Thyroid gland (tissue), 4 donors: ENCODE measurements around the gene KCNH1. TPM values are rescaled to one million over a fixed set of nuclear protein-coding genes. Genes with fewer than 3 reads are reported as not detected.

ENCODE experiments used
- DNase-seq, 2 donors: peaks; one replicate each; pipeline ENCODE4 v3.0.0-alpha.2; 2019
- H3K27ac ChIP-seq, 3 donors: fragments of 200-600 bp; sonication (generic); 1 replicate in 2 of 3; 2 replicates in 1 of 3; pipeline ENCODE4 v1.5.1; 2016 to 2019; ENCODE audit warnings: mild to moderate bottlenecking in 1 of 3, moderate library complexity in 1 of 3
- H3K27me3 ChIP-seq: fragments of 200-600 bp; sonication (generic); one replicate; pipeline ENCODE4 v1.5.1; 2019
- H3K36me3 ChIP-seq, 2 donors: fragments of 200-600 bp; sonication (generic); one replicate each; pipeline ENCODE4 v1.5.1; 2016 to 2019
- H3K4me1 ChIP-seq, 2 donors: fragments of 200-600 bp; sonication (generic); one replicate each; pipeline ENCODE4 v1.5.1; 2017 to 2019
- H3K4me3 ChIP-seq, 3 donors: fragments of 200-600 bp; sonication (generic); replicated peaks in 1 of 3; 1 replicate in 2 of 3; 2 replicates in 1 of 3; pipeline ENCODE4 v1.5.1; 2016; ENCODE audit warnings: mild to moderate bottlenecking in 1 of 3
- H3K9me3 ChIP-seq: fragments of 200-600 bp; sonication (generic); one replicate; pipeline ENCODE4 v1.5.1; 2017
- POLR2A ChIP-seq, 2 donors: fragments of 450-650 bp; IDR thresholded peaks; one replicate each; pipeline ENCODE4 v1.6.1; 2017; ENCODE audit warnings: antibody characterized with exemption in 2 of 2, mild to moderate bottlenecking in 2 of 2, moderate library complexity in 1 of 2
- WGBS, 2 donors: methylation state at CpG; one replicate each; pipeline ENCODE4 v1.1.5; 2017; 5-methylcytosine and 5-hydroxymethylcytosine counted together
- intact Hi-C: fragments of 100-400 bp; cut with DNase I; formaldehyde crosslinking; loops from one replicate; pipeline ENCODE4 v1.15.1; 2023
- total RNA-seq, 4 donors: library from RNA; depleted of rRNA; stranded (reverse); fragments of >200 nt; gene quantifications; one replicate each; pipeline ENCODE4 v1.2.3, GENCODE V29; 2016
- TF ChIP-seq, protein P1 (sequence below), 6 experiments: fragments of 200-600 bp in 3 of 6; fragments of 450-650 bp in 3 of 6; sonication (generic) in 3 of 6; IDR thresholded peaks; one replicate each; pipeline ENCODE4 v1.5.1; 2016 to 2019; ENCODE audit warnings: antibody characterized with exemption in 6 of 6, mild to moderate bottlenecking in 2 of 6, inconsistent platforms in 1 of 6, moderate library complexity in 1 of 6

Gene KCNH1
- total RNA-seq, 4 donors from 2014 or later, result 1.3 TPM; not detected in 2

DNA sequence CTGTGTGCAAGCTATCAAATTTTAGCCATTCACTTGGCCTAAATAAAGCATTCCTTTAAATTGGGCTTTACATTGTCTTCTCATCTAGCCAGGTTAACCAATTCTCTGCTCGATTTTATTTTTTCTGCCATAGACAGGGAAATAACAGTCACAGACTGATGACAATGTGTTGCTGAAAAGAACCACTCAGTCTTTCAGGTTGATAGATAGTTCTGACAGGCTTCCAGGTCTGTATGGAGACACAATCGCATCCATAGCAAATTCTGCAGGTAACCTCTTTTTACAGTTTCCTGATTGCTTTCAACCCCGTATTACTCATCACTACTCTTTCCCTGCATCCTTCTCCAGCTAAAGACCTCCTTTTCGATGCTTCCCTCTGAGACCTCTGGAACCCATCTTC lies 198.0 kb downstream of the KCNH1 start:
- no peak for TF ChIP-seq POLR2A (IDR thresholded peaks at IDR 0.05)
- TF ChIP-seq, protein P1, sequence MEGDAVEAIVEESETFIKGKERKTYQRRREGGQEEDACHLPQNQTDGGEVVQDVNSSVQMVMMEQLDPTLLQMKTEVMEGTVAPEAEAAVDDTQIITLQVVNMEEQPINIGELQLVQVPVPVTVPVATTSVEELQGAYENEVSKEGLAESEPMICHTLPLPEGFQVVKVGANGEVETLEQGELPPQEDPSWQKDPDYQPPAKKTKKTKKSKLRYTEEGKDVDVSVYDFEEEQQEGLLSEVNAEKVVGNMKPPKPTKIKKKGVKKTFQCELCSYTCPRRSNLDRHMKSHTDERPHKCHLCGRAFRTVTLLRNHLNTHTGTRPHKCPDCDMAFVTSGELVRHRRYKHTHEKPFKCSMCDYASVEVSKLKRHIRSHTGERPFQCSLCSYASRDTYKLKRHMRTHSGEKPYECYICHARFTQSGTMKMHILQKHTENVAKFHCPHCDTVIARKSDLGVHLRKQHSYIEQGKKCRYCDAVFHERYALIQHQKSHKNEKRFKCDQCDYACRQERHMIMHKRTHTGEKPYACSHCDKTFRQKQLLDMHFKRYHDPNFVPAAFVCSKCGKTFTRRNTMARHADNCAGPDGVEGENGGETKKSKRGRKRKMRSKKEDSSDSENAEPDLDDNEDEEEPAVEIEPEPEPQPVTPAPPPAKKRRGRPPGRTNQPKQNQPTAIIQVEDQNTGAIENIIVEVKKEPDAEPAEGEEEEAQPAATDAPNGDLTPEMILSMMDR (IDR thresholded peaks at IDR 0.05), result no peak
- Histone ChIP-seq H3K27ac (no peak overlapping the region), H3K36me3 (no peaks in the 10 kb centered on the region), H3K4me1 (no peaks in the 10 kb centered on the region), H3K9me3 (no peaks in the 10 kb centered on the region), H3K27me3 (no peaks in the 10 kb centered on the region), H3K4me3 (no peak overlapping the region)
- DNase-seq, result no peak
- intact Hi-C loops, result no loop called here
- 85 to 89% methylated on average over 4 of the region's 4 CpGs for whole genome bisulfite sequencing, 2 donors

DNA sequence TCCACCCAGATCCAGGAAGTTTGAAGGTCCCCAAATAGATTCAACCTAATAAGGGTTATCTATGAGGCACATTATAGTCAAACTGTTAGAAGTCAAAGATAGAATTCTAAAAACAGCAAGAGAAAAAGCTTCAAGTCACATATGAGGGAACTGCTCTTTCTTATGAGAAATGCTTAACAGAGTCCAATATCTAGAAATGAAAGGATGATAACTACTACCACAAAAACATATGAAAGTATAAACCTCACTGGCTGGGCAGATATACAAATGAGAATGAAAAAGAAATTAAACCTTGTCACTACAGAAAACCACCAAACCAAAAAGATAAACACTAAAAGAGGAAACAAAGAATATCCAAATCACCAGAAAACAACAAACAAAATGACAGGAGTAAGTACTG lies 201.8 kb downstream of the KCNH1 start:
- DNase-seq, result no peak
- Histone ChIP-seq H3K36me3 (no peaks in the 10 kb centered on the region), H3K27me3 (no peaks in the 10 kb centered on the region), H3K4me3 (no peak overlapping the region), H3K27ac (no peak overlapping the region), H3K9me3 (no peaks in the 10 kb centered on the region), H3K4me1 (no peaks in the 10 kb centered on the region)
- intact Hi-C loops, result no loop called here
- TF ChIP-seq, protein P1 (IDR thresholded peaks at IDR 0.05), result no peak

DNA sequence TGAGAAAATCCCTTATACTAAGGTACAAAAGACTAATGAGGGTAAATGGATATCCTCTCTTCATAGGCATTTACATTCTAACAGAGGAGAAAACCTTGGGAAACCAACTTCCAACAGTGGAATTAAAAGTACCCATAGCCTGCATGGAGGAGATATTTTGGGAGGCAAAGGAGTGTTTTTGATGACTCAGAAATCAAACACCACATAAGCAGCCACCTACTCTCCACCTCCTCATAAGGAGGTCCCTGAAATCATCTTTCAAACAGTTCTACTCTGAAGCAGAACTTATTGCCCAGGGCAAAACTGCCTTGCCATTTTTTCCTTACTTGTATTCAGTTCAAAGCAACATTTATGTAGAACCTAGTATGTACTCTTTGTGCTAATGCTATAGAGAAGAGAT lies 211.3 kb downstream of the KCNH1 start:
- no peak overlapping the region for H3K27ac ChIP-seq
- H3K4me1 ChIP-seq, result no peaks in the 10 kb centered on the region
- intact Hi-C loops, result no loop called here
- H3K36me3 ChIP-seq, result no peaks in the 10 kb centered on the region
- H3K27me3 ChIP-seq, result no peaks in the 10 kb centered on the region
- no peak overlapping the region for H3K4me3 ChIP-seq
- no peaks in the 10 kb centered on the region for H3K9me3 ChIP-seq
- no peak for DNase-seq
- TF ChIP-seq, protein P1 (IDR thresholded peaks at IDR 0.05), result no peak
- no peak for TF ChIP-seq POLR2A (IDR thresholded peaks at IDR 0.05)

DNA sequence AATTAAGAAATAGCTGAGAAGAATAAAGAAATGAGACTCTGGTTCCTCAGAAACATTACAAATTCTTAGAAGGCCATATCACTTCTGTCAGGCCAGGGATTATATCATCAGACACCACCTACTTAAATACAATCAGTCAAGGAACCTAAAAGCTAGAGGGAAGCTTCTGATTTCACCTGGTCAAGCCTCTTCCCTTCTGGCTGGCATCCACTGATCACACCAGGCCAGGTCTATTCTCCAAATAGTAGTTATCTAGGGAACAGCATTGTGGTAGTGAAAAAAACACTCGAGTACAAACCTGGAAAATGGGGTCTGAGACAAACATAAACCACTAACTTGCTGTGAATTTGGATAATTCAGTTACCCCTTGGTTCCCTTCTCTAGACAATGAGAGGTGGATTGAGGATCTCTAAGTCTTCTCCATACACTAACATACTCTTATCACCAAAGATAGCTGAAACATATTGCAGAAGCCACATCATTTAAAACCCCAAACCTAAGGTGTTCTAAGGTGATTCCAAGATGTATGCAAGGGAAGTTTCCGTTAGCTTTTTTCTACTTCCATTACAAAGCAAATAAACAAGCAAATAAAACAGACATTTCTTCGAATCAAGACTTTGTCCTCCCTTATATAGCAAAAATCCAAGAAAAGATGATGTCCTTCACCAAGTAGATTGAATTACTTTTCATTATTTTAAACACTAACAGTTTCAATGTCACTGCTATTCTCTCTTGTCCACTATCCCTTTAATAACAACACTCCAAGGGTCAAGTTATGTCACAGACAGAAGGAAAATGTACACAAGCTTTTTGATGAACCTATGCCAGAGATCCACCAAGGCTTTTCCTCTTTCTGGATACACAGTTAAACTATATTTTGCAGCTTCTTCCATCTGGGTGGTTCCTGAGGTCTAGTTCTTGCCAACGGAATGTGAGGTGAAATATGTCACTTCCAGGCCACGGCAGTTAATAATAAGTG lies 212.9 kb downstream of the KCNH1 start:
- no peaks in the 10 kb centered on the region for H3K36me3 ChIP-seq
- no peaks in the 10 kb centered on the region for H3K4me1 ChIP-seq
- intact Hi-C loops, result no loop called here
- WGBS, 2 donors, result 85 to 87% methylated on average over 5 of the region's 5 CpGs
- no peak overlapping the region for H3K4me3 ChIP-seq
- no peak for DNase-seq
- H3K27ac ChIP-seq, result no peak overlapping the region
- no peaks in the 10 kb centered on the region for H3K27me3 ChIP-seq
- H3K9me3 ChIP-seq, result no peaks in the 10 kb centered on the region
- TF ChIP-seq, protein P1 (IDR thresholded peaks at IDR 0.05), result no peak
- no peak for TF ChIP-seq POLR2A (IDR thresholded peaks at IDR 0.05)

DNA sequence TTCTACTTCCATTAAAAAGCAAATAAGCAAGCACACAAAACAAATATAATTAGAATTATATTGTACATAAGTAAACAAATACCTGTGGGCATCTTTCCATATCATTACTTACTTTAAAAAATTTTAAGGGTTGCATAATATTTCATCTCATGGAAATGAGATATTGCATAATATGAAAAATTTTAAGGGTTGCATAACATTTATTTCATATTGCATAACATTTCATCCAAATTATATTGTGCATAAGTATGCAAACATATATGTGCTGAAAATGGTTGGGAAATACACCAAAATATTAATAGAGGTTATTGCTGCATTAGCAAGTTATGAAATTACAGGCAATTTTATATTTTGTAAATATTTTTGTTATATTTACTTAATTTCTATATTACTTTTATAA lies 213.7 kb downstream of the KCNH1 start:
- Histone ChIP-seq H3K36me3 (no peaks in the 10 kb centered on the region), H3K27me3 (no peaks in the 10 kb centered on the region), H3K4me1 (no peaks in the 10 kb centered on the region), H3K9me3 (no peaks in the 10 kb centered on the region), H3K27ac (no peak overlapping the region), H3K4me3 (no peak overlapping the region)
- no peak for DNase-seq
- intact Hi-C loops, result no loop called here
- no peak for TF ChIP-seq POLR2A (IDR thresholded peaks at IDR 0.05)
- TF ChIP-seq, protein P1 (IDR thresholded peaks at IDR 0.05), result no peak
